PC-9 (cell line): ENCODE results near the gene ARSK. TPM values are rescaled to one million over a fixed set of nuclear protein-coding genes. Genes with fewer than 3 reads are reported as not detected.

Experiments
- BruUV-seq: library from RNA; stranded (reverse); fragments of 400-500 nt; replicated peaks from 2 replicates; lab custom pipeline; 2021; lab: Mats Ljungman, UMichigan
- CTCF ChIA-PET: fragments of 300-600 bp; sonication (Branson Sonifier 250); formaldehyde crosslinking; loops from one replicate; lab custom pipeline; 2022; ENCODE audit warnings: antibody characterized with exemption; lab: Charles Lee
- POLR2A ChIA-PET: fragments of 300-600 bp; sonication (Branson Sonifier 250); formaldehyde crosslinking; loops from one replicate; lab custom pipeline; 2022; ENCODE audit warnings: antibody characterized with exemption; ENCODE audit not compliant: unreplicated experiment; lab: Charles Lee
- DNase-seq, 2 experiments: peaks; one replicate each; pipeline versions ENCODE4 v3.0.0 to v3.0.0-alpha.2; 2015 to 2022; ENCODE audit warnings: mixed read lengths in 1 of 2
- H2AFZ ChIP-seq: fragments of 200-600 bp; sonication (generic); 2 replicates; pipeline ENCODE4 v1.8.1; 2017; ENCODE audit warnings: antibody characterized with exemption
- H3F3A ChIP-seq: fragments of 200-600 bp; sonication (generic); 2 replicates; pipeline ENCODE4 v1.8.1; 2017; ENCODE audit warnings: antibody characterized with exemption, mild to moderate bottlenecking, low read depth; ENCODE audit not compliant: insufficient read depth
- H3K27ac ChIP-seq: fragments of 200-600 bp; sonication (generic); 2 replicates; pipeline ENCODE4 v1.6.1; 2016; ENCODE audit warnings: mixed run types
- H3K27me3 ChIP-seq: fragments of 200-600 bp; sonication (generic); 2 replicates; pipeline ENCODE4 v1.6.1; 2016; ENCODE audit warnings: low read depth, mixed run types; ENCODE audit not compliant: insufficient read depth
- H3K36me3 ChIP-seq: fragments of 200-600 bp; sonication (generic); 2 replicates; pipeline ENCODE4 v1.6.1; 2016; ENCODE audit warnings: low read depth, mixed run types
- H3K4me1 ChIP-seq: fragments of 200-600 bp; sonication (generic); replicated peaks from 2 replicates; pipeline ENCODE4 v1.6.1; 2016; ENCODE audit warnings: mixed run types; ENCODE audit not compliant: insufficient read depth
- H3K4me2 ChIP-seq: fragments of 200-600 bp; sonication (generic); 2 replicates; pipeline ENCODE4 v1.6.1; 2017; ENCODE audit warnings: mixed run types
- H3K4me3 ChIP-seq: fragments of 200-600 bp; sonication (generic); 2 replicates; pipeline ENCODE4 v1.6.1; 2016; ENCODE audit warnings: mixed run types
- H3K79me2 ChIP-seq: fragments of 200-600 bp; sonication (generic); 2 replicates; pipeline ENCODE4 v1.6.1; 2017; ENCODE audit warnings: low read depth, mixed run types
- H3K9me2 ChIP-seq: fragments of 200-600 bp; sonication (generic); 2 replicates; pipeline ENCODE4 v1.8.1; 2017; ENCODE audit warnings: mild to moderate bottlenecking; ENCODE audit not compliant: insufficient read depth
- H3K9me3 ChIP-seq: fragments of 200-600 bp; sonication (generic); 2 replicates; pipeline ENCODE4 v1.8.1; 2016; ENCODE audit warnings: low read depth; ENCODE audit not compliant: insufficient read depth
- H4K20me1 ChIP-seq: fragments of 200-600 bp; sonication (generic); 2 replicates; pipeline ENCODE4 v1.8.1; 2017; ENCODE audit not compliant: insufficient read depth
- CTCF ChIP-seq: fragments of 200-600 bp; sonication (generic); conservative IDR thresholded peaks from 2 replicates; pipeline ENCODE4 v1.6.1; 2017; ENCODE audit warnings: mixed run types, antibody characterized with exemption, mild to moderate bottlenecking, moderate library complexity
- EZH2 ChIP-seq: fragments of 200-600 bp; sonication (generic); IDR thresholded peaks from 2 replicates; pipeline ENCODE4 v1.8.0; 2017; ENCODE audit warnings: antibody characterized with exemption, low read depth
- intact Hi-C: fragments of 100-400 bp; cut with micrococcal nuclease; formaldehyde crosslinking; loops from one replicate; pipeline ENCODE4 v1.10.0; 2022; ENCODE audit not compliant: unreplicated experiment
- total RNA-seq: library from RNA; stranded (reverse); gene quantifications from 2 replicates; pipeline ENCODE4 v1.2.3, GENCODE V29; 2021

Gene ARSK
- total RNA-seq, 1 experiment from 2014 or later = 5.8 TPM

- ChIA-PET POLR2A (no interaction called here), CTCF (interaction anchor here (0.7 kb wide), 1 partner anchor 104 kb away, joined by 3 read pairs; no protein-coding TSS in a partner anchor)
- no peak for DNase-seq
- H3F3A ChIP-seq = 0 out of 2 replicates have a peak, but pooled peaks cover 4% of the 10 kb centered on the region
- H2AFZ ChIP-seq = no peak overlapping the region
- H3K4me2 ChIP-seq = no peak overlapping the region
- 0 out of 2 replicates have a peak, but pooled peaks cover 5% of the 10 kb centered on the region for H3K9me2 ChIP-seq
- no peaks in the 10 kb centered on the region for H3K36me3 ChIP-seq
- H3K9me3 ChIP-seq = no peaks in the 10 kb centered on the region
- intact Hi-C loops = no loop called here
- no peak overlapping the region for H3K4me3 ChIP-seq
- no peaks in the 10 kb centered on the region for H3K79me2 ChIP-seq
- no peak overlapping the region for H3K27ac ChIP-seq
- H3K4me1 ChIP-seq = peaks cover 8% of the 10 kb centered on the region
- BruUV-seq = no TSS peak
- no peaks in the 10 kb centered on the region for H4K20me1 ChIP-seq
- TF ChIP-seq CTCF = no peak
- TF ChIP-seq EZH2 = no peak
- H3K27me3 ChIP-seq = no peaks in the 10 kb centered on the region
These were observed 97.9 kb downstream of the ARSK start for GRCh38 chr5:95652849-95653248.

- DNase-seq = no peak
- CTCF ChIA-PET = no interaction called here
- no peaks in the 10 kb centered on the region for H3K4me1 ChIP-seq
- H3K36me3 ChIP-seq = no peaks in the 10 kb centered on the region
- intact Hi-C loops = no loop called here
- no peaks in the 10 kb centered on the region for H3K79me2 ChIP-seq
- H3K4me2 ChIP-seq = no peak overlapping the region
- no TSS peak for BruUV-seq
- H3K9me2 ChIP-seq = 0 out of 2 replicates have a peak, but pooled peaks cover 5% of the 10 kb centered on the region
- POLR2A ChIA-PET = no interaction called here
- no peaks in the 10 kb centered on the region for H3F3A ChIP-seq
- no peaks in the 10 kb centered on the region for H3K27me3 ChIP-seq
- no peak overlapping the region for H3K4me3 ChIP-seq
- H4K20me1 ChIP-seq = no peaks in the 10 kb centered on the region
- TF ChIP-seq EZH2 = no peak
- TF ChIP-seq CTCF = no peak
- H3K27ac ChIP-seq = no peak overlapping the region
- H2AFZ ChIP-seq = no peak overlapping the region
- H3K9me3 ChIP-seq = no peaks in the 10 kb centered on the region
These were observed 99.3 kb downstream of the ARSK start for GRCh38 chr5:95654196-95654595.

Other genes starting within 250 kb of the ARSK start
- gene FAM81B, start 163.7 kb upstream of the ARSK start, total RNA-seq = 1.8 and 5.0 TPM in 2 replicates
- 43.7 and 50.7 TPM in 2 replicates for gene SKIC3, start 124 bp upstream of the ARSK start, total RNA-seq
- gene GPR150, start 65.0 kb downstream of the ARSK start, total RNA-seq = 0.17 TPM in 1 of 2 replicates, not detected in the other
- gene RFESD, start 91.7 kb downstream of the ARSK start, total RNA-seq = 4.6 and 5.0 TPM in 2 replicates
- 0.55 TPM in 1 of 2 replicates, not detected in the other for gene SPATA9, start 127.9 kb downstream of the ARSK start, total RNA-seq
- gene RHOBTB3, start 176.2 kb downstream of the ARSK start, total RNA-seq = 87.6 and 99.6 TPM in 2 replicates